ENCODE data around the gene ZNF444. TPM values are rescaled to one million over a fixed set of nuclear protein-coding genes. Genes with fewer than 3 reads are reported as not detected.

ZNF444 gene
- total RNA-seq, 4 donors from 2014 or later = 22.3 to 48.6 (median 41.2) TPM

- H3K27ac ChIP-seq = peak overlapping the region; percentile 22 to 74 (median 62)
- DNase-seq (ENCODE audit: low spot score in 2 of 2) = no peak
Measured at GRCh38 chr19:56111601-56112312, 29.3 kb upstream of the ZNF444 start.

GRCh38 chr19:56112313-56112709 lies 28.8 kb upstream of the ZNF444 start:
- peak overlapping the region in 2 of 4 donors; percentile 39 to 64 for H3K27ac ChIP-seq
- H3K9me3 ChIP-seq = no peaks in the 10 kb centered on the region
- H3K4me1 ChIP-seq = peaks cover 0 to 96% (median 64%) of the 10 kb centered on the region in 4 donors
- peaks cover 0 to 4% (median 0%) of the 10 kb centered on the region in 3 donors for H3K36me3 ChIP-seq
- DNase-seq (ENCODE audit: low spot score in 2 of 2) = no peak
- TF ChIP-seq POLR2A (IDR thresholded peaks at IDR 0.05) = no peak
- TF ChIP-seq, protein P1, sequence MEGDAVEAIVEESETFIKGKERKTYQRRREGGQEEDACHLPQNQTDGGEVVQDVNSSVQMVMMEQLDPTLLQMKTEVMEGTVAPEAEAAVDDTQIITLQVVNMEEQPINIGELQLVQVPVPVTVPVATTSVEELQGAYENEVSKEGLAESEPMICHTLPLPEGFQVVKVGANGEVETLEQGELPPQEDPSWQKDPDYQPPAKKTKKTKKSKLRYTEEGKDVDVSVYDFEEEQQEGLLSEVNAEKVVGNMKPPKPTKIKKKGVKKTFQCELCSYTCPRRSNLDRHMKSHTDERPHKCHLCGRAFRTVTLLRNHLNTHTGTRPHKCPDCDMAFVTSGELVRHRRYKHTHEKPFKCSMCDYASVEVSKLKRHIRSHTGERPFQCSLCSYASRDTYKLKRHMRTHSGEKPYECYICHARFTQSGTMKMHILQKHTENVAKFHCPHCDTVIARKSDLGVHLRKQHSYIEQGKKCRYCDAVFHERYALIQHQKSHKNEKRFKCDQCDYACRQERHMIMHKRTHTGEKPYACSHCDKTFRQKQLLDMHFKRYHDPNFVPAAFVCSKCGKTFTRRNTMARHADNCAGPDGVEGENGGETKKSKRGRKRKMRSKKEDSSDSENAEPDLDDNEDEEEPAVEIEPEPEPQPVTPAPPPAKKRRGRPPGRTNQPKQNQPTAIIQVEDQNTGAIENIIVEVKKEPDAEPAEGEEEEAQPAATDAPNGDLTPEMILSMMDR (IDR thresholded peaks at IDR 0.05) = no peak
- no peak for TF ChIP-seq EP300 (IDR thresholded peaks at IDR 0.05)
- no peak overlapping the region for H3K4me3 ChIP-seq
- H3K27me3 ChIP-seq = no peaks in the 10 kb centered on the region
- WGBS, 2 donors = 39 to 55% methylated on average over 10 of the region's 10 CpGs

More at GRCh38 chr19:56111601-56112312, 29.3 kb upstream of the ZNF444 start:
- 42 to 49% methylated on average over 15 to 16 of the region's 24 CpGs for WGBS, 2 donors
- H3K9me3 ChIP-seq = no peaks in the 10 kb centered on the region
- no peak overlapping the region for H3K4me3 ChIP-seq
- TF ChIP-seq, protein P1 (IDR thresholded peaks at IDR 0.05) = no peak
- TF ChIP-seq EP300 (IDR thresholded peaks at IDR 0.05) (no peak), POLR2A (IDR thresholded peaks at IDR 0.05) (no peak)
- H3K4me1 ChIP-seq = peaks cover 0 to 96% (median 66%) of the 10 kb centered on the region in 4 donors
- no peaks in the 10 kb centered on the region for H3K27me3 ChIP-seq
- peaks cover 0 to 6% (median 0%) of the 10 kb centered on the region in 3 donors for H3K36me3 ChIP-seq

DNA sequence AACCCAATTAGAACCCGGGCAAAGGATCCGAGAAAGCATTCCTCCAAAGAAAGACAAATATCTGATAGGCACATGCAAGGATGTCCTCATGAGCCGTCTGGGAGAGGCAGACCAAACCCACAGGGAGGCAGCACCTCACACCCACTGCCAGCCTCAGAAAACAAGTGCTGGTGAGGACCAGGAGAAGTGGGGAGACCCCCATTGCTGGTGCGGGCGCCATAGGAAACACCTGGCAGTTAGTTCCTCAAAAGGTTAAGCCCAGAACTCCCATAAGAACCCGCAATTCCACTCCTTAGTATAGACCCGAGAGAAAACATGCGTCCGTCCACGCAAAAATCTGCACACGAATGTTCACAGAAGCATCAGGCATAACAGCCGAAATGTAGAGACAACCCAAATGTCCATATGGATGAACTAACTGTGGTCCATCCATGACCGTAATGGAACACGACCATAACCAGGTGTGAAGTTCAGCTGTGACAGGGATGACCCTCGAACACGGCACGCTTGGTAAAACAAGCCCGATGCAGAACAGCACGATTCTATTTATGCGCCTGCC lies 27.9 kb upstream of the ZNF444 start:
- H3K4me1 ChIP-seq = peaks cover 0 to 96% (median 57%) of the 10 kb centered on the region in 4 donors
- peak overlapping the region in 2 of 4 donors; percentile 39 to 64 for H3K27ac ChIP-seq
- no peak for DNase-seq (ENCODE audit: low spot score in 2 of 2)
- H3K4me3 ChIP-seq = no peak overlapping the region
- H3K27me3 ChIP-seq = no peaks in the 10 kb centered on the region
- WGBS, 2 donors = 71 to 76% methylated on average over 20 of the region's 20 CpGs
- H3K9me3 ChIP-seq = no peaks in the 10 kb centered on the region
- H3K36me3 ChIP-seq = peaks cover 0 to 10% (median 0%) of the 10 kb centered on the region in 3 donors
- TF ChIP-seq EP300 (IDR thresholded peaks at IDR 0.05) = no peak
- TF ChIP-seq, protein P1 (IDR thresholded peaks at IDR 0.05) = no peak
- no peak for TF ChIP-seq POLR2A (IDR thresholded peaks at IDR 0.05)

DNA sequence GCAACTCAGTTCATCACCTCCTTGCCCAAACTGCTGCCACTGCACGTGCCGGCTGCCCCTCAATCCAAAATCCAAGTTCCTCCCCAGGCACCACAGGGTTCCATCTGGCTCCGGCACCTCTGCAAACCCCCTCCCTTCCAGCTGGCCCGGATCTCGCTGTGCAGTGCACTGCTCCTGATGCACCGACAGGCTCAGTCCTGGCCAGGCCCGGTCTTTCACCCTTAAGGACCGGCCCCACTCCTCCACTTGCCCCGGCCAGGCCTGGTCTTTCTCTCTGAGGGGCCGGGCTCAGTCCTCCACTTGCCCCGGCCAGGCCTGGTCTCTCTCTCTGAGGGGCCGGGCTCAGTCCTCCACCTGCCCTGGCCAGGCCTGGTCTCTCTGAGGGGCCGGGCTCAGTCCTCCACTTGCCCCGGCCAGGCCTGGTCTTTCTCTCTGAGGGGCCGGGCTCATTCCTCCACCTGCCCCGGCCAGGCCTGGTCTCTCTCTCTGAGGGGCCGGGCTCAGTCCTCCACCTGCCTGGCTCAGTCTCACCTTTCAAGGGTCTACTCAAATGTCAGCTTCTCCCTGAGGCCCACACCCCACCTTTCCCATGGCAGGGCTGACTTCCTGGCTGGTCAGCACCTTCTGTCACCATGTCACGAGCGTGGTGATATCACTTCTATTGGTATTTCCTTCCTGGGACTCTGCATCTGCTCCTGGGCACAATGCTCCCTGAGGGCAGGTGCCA lies 26.9 kb upstream of the ZNF444 start:
- Histone ChIP-seq H3K4me1 (peaks cover 0 to 96% (median 55%) of the 10 kb centered on the region in 4 donors), H3K27ac (peak overlapping the region in 1 of 4 donors; percentile 5), H3K27me3 (no peaks in the 10 kb centered on the region), H3K4me3 (no peak overlapping the region), H3K36me3 (peaks cover 0 to 18% (median 0%) of the 10 kb centered on the region in 3 donors), H3K9me3 (no peaks in the 10 kb centered on the region)
- no peak for DNase-seq (ENCODE audit: low spot score in 2 of 2)
- 61 to 69% methylated on average over 19 of the region's 19 CpGs for WGBS, 2 donors
- TF ChIP-seq POLR2A (IDR thresholded peaks at IDR 0.05) = no peak
- TF ChIP-seq, protein P1 (IDR thresholded peaks at IDR 0.05) = no peak
- TF ChIP-seq EP300 (IDR thresholded peaks at IDR 0.05) = no peak

Measured in tibial nerve (tissue), 4 donors.